SK-N-SH (cell line): ENCODE data around the gene MAN1A1. TPM values are rescaled to one million over a fixed set of nuclear protein-coding genes. Genes with fewer than 3 reads are reported as not detected.

ENCODE experiments used
- CTCF ChIA-PET: fragments of 300-600, 350-600 bp; formaldehyde crosslinking; extraction: SDS; loops from one replicate; lab custom pipeline; 2021; lab: Yijun Ruan, JAX
- POLR2A ChIA-PET: fragments of 350-600 bp; sonication (Branson Sonifier 250); formaldehyde crosslinking; extraction: SDS; loops from one replicate; lab custom pipeline; 2020; ENCODE audit warnings: antibody characterized with exemption, inconsistent platforms; lab: Yijun Ruan, JAX
- DNase-seq: peaks from one replicate; pipeline ENCODE4 v3.0.0; 2012
- H2AFZ ChIP-seq: fragments of 200-600 bp; sonication (generic); 2 replicates; pipeline ENCODE4 v1.8.1; 2016; ENCODE audit warnings: antibody characterized with exemption, mild to moderate bottlenecking, low read depth
- H3F3A ChIP-seq: fragments of 200-600 bp; sonication (generic); replicated peaks from 2 replicates; pipeline ENCODE3; 2016; ENCODE audit warnings: antibody characterized with exemption, mild to moderate bottlenecking; ENCODE audit not compliant: insufficient read depth
- H3K27ac ChIP-seq, 2 experiments: fragments of 200-500 bp in 1 of 2; fragments of 200-600 bp in 1 of 2; sonication (Bioruptor generic) in 1 of 2; sonication (generic), shearing (Covaris generic) in 1 of 2; 2 replicates each; pipeline versions ENCODE4 v1.5.1 to v1.6.1; 2014 to 2016; ENCODE audit warnings: low read depth in 2 of 2, inconsistent platforms in 1 of 2, low read length in 1 of 2, mild to moderate bottlenecking in 1 of 2, mixed read lengths in 1 of 2
- H3K27me3 ChIP-seq: fragments of 200-600 bp; sonication (generic), shearing (Covaris generic); 2 replicates; pipeline ENCODE4 v1.6.1; 2016; ENCODE audit warnings: mixed run types; ENCODE audit not compliant: insufficient read depth
- H3K36me3 ChIP-seq, 2 experiments: fragments of 200-500 bp in 1 of 2; fragments of 200-600 bp in 1 of 2; sonication (Bioruptor generic) in 1 of 2; sonication (generic) in 1 of 2; replicated peaks in 1 of 2; 2 replicates each; pipeline versions ENCODE3 to v1.5.1; 2014 to 2016; ENCODE audit warnings: low read length in 1 of 2, mild to moderate bottlenecking in 1 of 2; ENCODE audit not compliant: insufficient read depth in 2 of 2, control insufficient read depth in 1 of 2
- H3K4me1 ChIP-seq, 2 experiments: fragments of 200-500 bp in 1 of 2; fragments of 200-600 bp in 1 of 2; sonication (Bioruptor generic) in 1 of 2; sonication (generic), shearing (Covaris generic) in 1 of 2; 2 replicates each; pipeline versions ENCODE4 v1.5.1 to v1.6.1; 2014 to 2016; ENCODE audit warnings: low read depth in 1 of 2, low read length in 1 of 2, mixed run types in 1 of 2; ENCODE audit not compliant: insufficient read depth in 2 of 2, control insufficient read depth in 1 of 2
- H3K4me2 ChIP-seq: fragments of 200-600 bp; sonication (generic), shearing (Covaris generic); 2 replicates; pipeline ENCODE4 v1.6.1; 2017; ENCODE audit warnings: mixed run types
- H3K4me3 ChIP-seq, 2 experiments: fragments of 200-500 bp in 1 of 2; fragments of 200-600 bp in 1 of 2; sonication (Bioruptor generic) in 1 of 2; sonication (generic), shearing (Covaris generic) in 1 of 2; 2 replicates each; pipeline versions ENCODE4 v1.5.1 to v1.8.1; 2014 to 2016; ENCODE audit warnings: low read depth in 2 of 2, inconsistent platforms in 1 of 2, low read length in 1 of 2, mild to moderate bottlenecking in 1 of 2, mixed read lengths in 1 of 2, moderate library complexity in 1 of 2
- H3K79me2 ChIP-seq: fragments of 200-600 bp; sonication (generic); 2 replicates; pipeline ENCODE4 v1.8.1; 2017; ENCODE audit warnings: mild to moderate bottlenecking; ENCODE audit not compliant: insufficient read depth
- H3K9ac ChIP-seq: fragments of 200-600 bp; sonication (generic); 2 replicates; pipeline ENCODE4 v1.6.1; 2017; ENCODE audit warnings: mixed run types
- H3K9me2 ChIP-seq: fragments of 200-600 bp; sonication (generic); 2 replicates; pipeline ENCODE4 v1.6.1; 2017; ENCODE audit warnings: mixed run types
- H3K9me3 ChIP-seq: fragments of 200-600 bp; sonication (generic); 2 replicates; pipeline ENCODE4 v1.6.1; 2017; ENCODE audit warnings: mixed run types, mild to moderate bottlenecking, moderate library complexity
- H4K20me1 ChIP-seq: fragments of 200-600 bp; sonication (generic); 2 replicates; pipeline ENCODE4 v1.6.1; 2017; ENCODE audit warnings: mild to moderate bottlenecking, mixed run types; ENCODE audit not compliant: insufficient read depth
- FOXJ3 ChIP-seq: sonication (generic); formaldehyde crosslinking; IDR thresholded peaks from 2 replicates; pipeline ENCODE4 v1.5.1; 2020; ENCODE audit warnings: mild to moderate bottlenecking, missing genetic modification reagents
- FOXM1 ChIP-seq: IDR thresholded peaks from 2 replicates; pipeline ENCODE4 v1.4.0; 2012; ENCODE audit warnings: low read depth, mild to moderate bottlenecking
- MXI1 ChIP-seq: IDR thresholded peaks from 2 replicates; pipeline ENCODE4 v1.6.1; 2012; ENCODE audit warnings: mild to moderate bottlenecking, low read depth, low read length, improper control_type of control experiment
- RAD21 ChIP-seq: IDR thresholded peaks from 2 replicates; pipeline ENCODE4 v1.6.1; 2012; ENCODE audit warnings: mild to moderate bottlenecking, low read length
- RFX5 ChIP-seq: IDR thresholded peaks from 2 replicates; pipeline ENCODE4 v1.6.1; 2012; ENCODE audit warnings: mild to moderate bottlenecking, improper control_type of control experiment, low read length
- RXRA ChIP-seq: IDR thresholded peaks from 2 replicates; pipeline ENCODE4 v1.4.0; 2012; ENCODE audit warnings: low read depth, mild to moderate bottlenecking, borderline replicate concordance
- SIN3A ChIP-seq: IDR thresholded peaks from 2 replicates; pipeline ENCODE4 v1.6.1; 2012; ENCODE audit warnings: low read depth, mild to moderate bottlenecking, low read length, moderate library complexity, borderline replicate concordance
- SMC3 ChIP-seq: IDR thresholded peaks from 2 replicates; pipeline ENCODE4 v1.6.1; 2012; ENCODE audit warnings: low read depth, low read length, improper control_type of control experiment
- TAF1 ChIP-seq: IDR thresholded peaks from 2 replicates; pipeline ENCODE4 v1.6.1; 2012; ENCODE audit warnings: low read depth, mild to moderate bottlenecking, low read length, moderate library complexity, borderline replicate concordance
- TCF12 ChIP-seq: IDR thresholded peaks from 2 replicates; pipeline ENCODE4 v1.4.0; 2012
- WGBS: methylation state at CpG from one replicate; pipeline ENCODE4 v1.1.6; 2017; ENCODE audit warnings: low lambda C conversion rate; 5-methylcytosine and 5-hydroxymethylcytosine counted together
- polyA plus RNA-seq, 3 experiments: library from polyadenylated mRNA; depleted of rRNA; stranded (reverse); fragments of >200 nt; gene quantifications; 2 replicates each; pipeline ENCODE4 v1.2.3, GENCODE V29; 2012
- TF ChIP-seq, protein P1 (sequence below): fragments of 200-600 bp; sonication (generic); IDR thresholded peaks from 2 replicates; pipeline ENCODE4 v1.6.1; 2017; ENCODE audit warnings: antibody characterized with exemption, mild to moderate bottlenecking, moderate library complexity
- TF ChIP-seq, protein P2 (sequence below): fragments of 150-350 bp; IDR thresholded peaks from 2 replicates; pipeline ENCODE4 v1.6.1; 2016; ENCODE audit warnings: mild to moderate bottlenecking, low read depth, low read length
- TF ChIP-seq, protein P3 (sequence below): IDR thresholded peaks from 2 replicates; pipeline ENCODE4 v1.4.0; 2012; ENCODE audit warnings: low read depth, borderline replicate concordance
- TF ChIP-seq, protein P4 (sequence below): IDR thresholded peaks from 2 replicates; pipeline ENCODE4; 2012
- TF ChIP-seq, protein P5 (sequence below): IDR thresholded peaks from 2 replicates; pipeline ENCODE4 v1.6.1; 2012; ENCODE audit warnings: mild to moderate bottlenecking, low read depth, low read length, moderate library complexity

The MAN1A1 gene
- polyA plus RNA-seq, 1 of the 3 experiments (the other 2 are of a cell fraction): 28.0 TPM

DNA sequence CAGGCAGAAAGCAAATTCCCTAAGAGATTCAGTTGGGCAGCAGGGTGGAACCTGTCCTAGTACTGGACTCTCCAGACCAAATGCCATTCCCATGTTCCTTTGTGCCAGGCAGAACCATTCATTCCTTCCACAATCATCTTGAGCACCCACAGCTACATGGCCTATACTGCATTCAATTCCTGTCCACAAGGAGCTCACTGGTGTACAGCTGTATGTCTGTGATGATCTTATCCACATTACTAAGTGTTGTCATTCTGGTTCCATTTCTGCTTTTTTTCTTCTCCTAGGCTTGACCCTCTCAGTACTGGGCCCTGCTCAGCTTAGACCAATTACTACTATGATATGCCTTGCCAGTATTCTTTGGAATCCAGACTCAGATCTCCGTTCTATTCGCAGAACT lies 27.5 kb downstream of the MAN1A1 start (continued):
- TF ChIP-seq, protein P1, sequence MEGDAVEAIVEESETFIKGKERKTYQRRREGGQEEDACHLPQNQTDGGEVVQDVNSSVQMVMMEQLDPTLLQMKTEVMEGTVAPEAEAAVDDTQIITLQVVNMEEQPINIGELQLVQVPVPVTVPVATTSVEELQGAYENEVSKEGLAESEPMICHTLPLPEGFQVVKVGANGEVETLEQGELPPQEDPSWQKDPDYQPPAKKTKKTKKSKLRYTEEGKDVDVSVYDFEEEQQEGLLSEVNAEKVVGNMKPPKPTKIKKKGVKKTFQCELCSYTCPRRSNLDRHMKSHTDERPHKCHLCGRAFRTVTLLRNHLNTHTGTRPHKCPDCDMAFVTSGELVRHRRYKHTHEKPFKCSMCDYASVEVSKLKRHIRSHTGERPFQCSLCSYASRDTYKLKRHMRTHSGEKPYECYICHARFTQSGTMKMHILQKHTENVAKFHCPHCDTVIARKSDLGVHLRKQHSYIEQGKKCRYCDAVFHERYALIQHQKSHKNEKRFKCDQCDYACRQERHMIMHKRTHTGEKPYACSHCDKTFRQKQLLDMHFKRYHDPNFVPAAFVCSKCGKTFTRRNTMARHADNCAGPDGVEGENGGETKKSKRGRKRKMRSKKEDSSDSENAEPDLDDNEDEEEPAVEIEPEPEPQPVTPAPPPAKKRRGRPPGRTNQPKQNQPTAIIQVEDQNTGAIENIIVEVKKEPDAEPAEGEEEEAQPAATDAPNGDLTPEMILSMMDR: no peak
- TF ChIP-seq SIN3A (no peak), SMC3 (no peak), FOXM1 (no peak), MXI1 (no peak), RAD21 (no peak), FOXJ3 (CRISPR knock-in tag) (no peak)

DNA sequence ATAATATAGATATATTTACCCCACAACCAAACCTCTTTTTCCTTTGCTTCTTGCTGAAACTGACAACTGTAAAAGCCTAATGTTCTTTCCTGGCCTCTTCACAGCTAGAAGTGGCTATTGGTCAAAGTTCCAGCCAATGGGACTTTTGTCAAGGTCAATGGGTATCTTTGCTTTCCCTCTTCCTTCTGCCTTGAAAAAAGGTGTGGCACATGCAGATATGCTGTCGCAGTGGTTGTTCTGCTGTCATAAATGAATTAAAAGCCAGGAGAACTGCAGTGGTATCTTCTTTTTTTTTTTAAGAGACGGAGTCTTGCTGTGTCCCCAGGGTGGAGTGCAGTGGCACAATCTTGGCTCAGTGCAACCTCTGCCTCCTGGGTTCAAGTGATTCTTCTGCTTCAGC lies 29.9 kb downstream of the MAN1A1 start:
- Histone ChIP-seq H3K79me2 (no peaks in the 10 kb centered on the region), H3K9me2 (no peaks in the 10 kb centered on the region), H3K9me3 (no peaks in the 10 kb centered on the region), H3F3A (no peaks in the 10 kb centered on the region), H3K27ac (no peak overlapping the region), H3K4me1 (peaks cover 0 to 10% of the 10 kb centered on the region in 2 experiments; a peak in 2 of 4 replicates), H3K9ac (no peak overlapping the region), H2AFZ (no peak overlapping the region), H3K36me3 (peaks cover 6 to 14% of the 10 kb centered on the region in 2 experiments), H3K27me3 (no peaks in the 10 kb centered on the region), H3K4me3 (no peak overlapping the region), H3K4me2 (no peak overlapping the region), H4K20me1 (no peaks in the 10 kb centered on the region; the same call in 1 of the 2 replicates)
- no peak for DNase-seq
- no peak for TF ChIP-seq RXRA
- no peak for TF ChIP-seq RFX5
- no peak for TF ChIP-seq TAF1
- TF ChIP-seq, protein P2, sequence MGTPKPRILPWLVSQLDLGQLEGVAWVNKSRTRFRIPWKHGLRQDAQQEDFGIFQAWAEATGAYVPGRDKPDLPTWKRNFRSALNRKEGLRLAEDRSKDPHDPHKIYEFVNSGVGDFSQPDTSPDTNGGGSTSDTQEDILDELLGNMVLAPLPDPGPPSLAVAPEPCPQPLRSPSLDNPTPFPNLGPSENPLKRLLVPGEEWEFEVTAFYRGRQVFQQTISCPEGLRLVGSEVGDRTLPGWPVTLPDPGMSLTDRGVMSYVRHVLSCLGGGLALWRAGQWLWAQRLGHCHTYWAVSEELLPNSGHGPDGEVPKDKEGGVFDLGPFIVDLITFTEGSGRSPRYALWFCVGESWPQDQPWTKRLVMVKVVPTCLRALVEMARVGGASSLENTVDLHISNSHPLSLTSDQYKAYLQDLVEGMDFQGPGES: no peak
- no peak for TF ChIP-seq FOXM1
- TF ChIP-seq, protein P3, sequence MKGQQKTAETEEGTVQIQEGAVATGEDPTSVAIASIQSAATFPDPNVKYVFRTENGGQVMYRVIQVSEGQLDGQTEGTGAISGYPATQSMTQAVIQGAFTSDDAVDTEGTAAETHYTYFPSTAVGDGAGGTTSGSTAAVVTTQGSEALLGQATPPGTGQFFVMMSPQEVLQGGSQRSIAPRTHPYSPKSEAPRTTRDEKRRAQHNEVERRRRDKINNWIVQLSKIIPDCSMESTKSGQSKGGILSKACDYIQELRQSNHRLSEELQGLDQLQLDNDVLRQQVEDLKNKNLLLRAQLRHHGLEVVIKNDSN: no peak
- TF ChIP-seq TCF12: no peak
- TF ChIP-seq RAD21: no peak
- TF ChIP-seq, protein P4, sequence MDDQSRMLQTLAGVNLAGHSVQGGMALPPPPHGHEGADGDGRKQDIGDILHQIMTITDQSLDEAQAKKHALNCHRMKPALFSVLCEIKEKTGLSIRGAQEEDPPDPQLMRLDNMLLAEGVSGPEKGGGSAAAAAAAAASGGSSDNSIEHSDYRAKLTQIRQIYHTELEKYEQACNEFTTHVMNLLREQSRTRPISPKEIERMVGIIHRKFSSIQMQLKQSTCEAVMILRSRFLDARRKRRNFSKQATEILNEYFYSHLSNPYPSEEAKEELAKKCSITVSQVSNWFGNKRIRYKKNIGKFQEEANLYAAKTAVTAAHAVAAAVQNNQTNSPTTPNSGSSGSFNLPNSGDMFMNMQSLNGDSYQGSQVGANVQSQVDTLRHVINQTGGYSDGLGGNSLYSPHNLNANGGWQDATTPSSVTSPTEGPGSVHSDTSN: no peak
- TF ChIP-seq, protein P5, sequence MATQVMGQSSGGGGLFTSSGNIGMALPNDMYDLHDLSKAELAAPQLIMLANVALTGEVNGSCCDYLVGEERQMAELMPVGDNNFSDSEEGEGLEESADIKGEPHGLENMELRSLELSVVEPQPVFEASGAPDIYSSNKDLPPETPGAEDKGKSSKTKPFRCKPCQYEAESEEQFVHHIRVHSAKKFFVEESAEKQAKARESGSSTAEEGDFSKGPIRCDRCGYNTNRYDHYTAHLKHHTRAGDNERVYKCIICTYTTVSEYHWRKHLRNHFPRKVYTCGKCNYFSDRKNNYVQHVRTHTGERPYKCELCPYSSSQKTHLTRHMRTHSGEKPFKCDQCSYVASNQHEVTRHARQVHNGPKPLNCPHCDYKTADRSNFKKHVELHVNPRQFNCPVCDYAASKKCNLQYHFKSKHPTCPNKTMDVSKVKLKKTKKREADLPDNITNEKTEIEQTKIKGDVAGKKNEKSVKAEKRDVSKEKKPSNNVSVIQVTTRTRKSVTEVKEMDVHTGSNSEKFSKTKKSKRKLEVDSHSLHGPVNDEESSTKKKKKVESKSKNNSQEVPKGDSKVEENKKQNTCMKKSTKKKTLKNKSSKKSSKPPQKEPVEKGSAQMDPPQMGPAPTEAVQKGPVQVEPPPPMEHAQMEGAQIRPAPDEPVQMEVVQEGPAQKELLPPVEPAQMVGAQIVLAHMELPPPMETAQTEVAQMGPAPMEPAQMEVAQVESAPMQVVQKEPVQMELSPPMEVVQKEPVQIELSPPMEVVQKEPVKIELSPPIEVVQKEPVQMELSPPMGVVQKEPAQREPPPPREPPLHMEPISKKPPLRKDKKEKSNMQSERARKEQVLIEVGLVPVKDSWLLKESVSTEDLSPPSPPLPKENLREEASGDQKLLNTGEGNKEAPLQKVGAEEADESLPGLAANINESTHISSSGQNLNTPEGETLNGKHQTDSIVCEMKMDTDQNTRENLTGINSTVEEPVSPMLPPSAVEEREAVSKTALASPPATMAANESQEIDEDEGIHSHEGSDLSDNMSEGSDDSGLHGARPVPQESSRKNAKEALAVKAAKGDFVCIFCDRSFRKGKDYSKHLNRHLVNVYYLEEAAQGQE: no peak
- ChIA-PET POLR2A (no interaction called here), CTCF (interaction anchor here (1.5 kb wide), 1 partner anchor 190 kb away, joined by 4 read pairs; no protein-coding TSS in a partner anchor)
- WGBS: 91% methylated on average over 2 of the region's 2 CpGs
